HepG2 (cell line): ENCODE data around the gene ARFIP1. TPM values are rescaled to one million over a fixed set of nuclear protein-coding genes. Genes with fewer than 3 reads are reported as not detected.

Experiments used
- CHD2 ChIP-seq: IDR thresholded peaks from 2 replicates; pipeline ENCODE4 v1.6.1; 2011; ENCODE audit warnings: low read depth, low read length, improper control_type of control experiment
- GMEB1 ChIP-seq: sonication (generic); formaldehyde crosslinking; IDR thresholded peaks from 2 replicates; pipeline ENCODE4 v1.5.1; 2020; ENCODE audit warnings: missing genetic modification reagents, mild to moderate bottlenecking, borderline replicate concordance
- HMG20B ChIP-seq: conservative IDR thresholded peaks from 2 replicates; pipeline ENCODE4 v1.6.1; 2016; ENCODE audit warnings: missing genetic modification reagents, missing compliant biosample characterization
- HMGXB3 ChIP-seq: sonication (generic); formaldehyde crosslinking; IDR thresholded peaks from 2 replicates; pipeline ENCODE4 v1.4.0; 2020; ENCODE audit warnings: missing genetic modification reagents, borderline replicate concordance
- HMGXB4 ChIP-seq, 2 experiments: sonication (generic) in 1 of 2; formaldehyde crosslinking in 1 of 2; IDR thresholded peaks; 2 replicates each; pipeline versions ENCODE4 v1.4.0 to v1.6.1; 2018 to 2020; ENCODE audit warnings: missing genetic modification reagents in 2 of 2, borderline replicate concordance in 1 of 2, low read depth in 1 of 2, mild to moderate bottlenecking in 1 of 2, missing biosample characterization in 1 of 2
- HNRNPL ChIP-seq: fragments of 200-400 bp; formaldehyde crosslinking; IDR thresholded peaks from 2 replicates; pipeline ENCODE4 v1.6.1; 2017; ENCODE audit warnings: mild to moderate bottlenecking, low read depth, low read length
- KMT2A ChIP-seq: sonication (generic); formaldehyde crosslinking; IDR thresholded peaks from 2 replicates; pipeline ENCODE4 v1.4.0; 2020; ENCODE audit warnings: missing genetic modification reagents
- KMT2B ChIP-seq: IDR thresholded peaks from 2 replicates; pipeline ENCODE4 v1.6.1; 2016; ENCODE audit warnings: missing genetic modification reagents, missing compliant biosample characterization
- LCORL ChIP-seq, 2 experiments: fragments of 450-650 bp in 1 of 2; sonication (generic) in 1 of 2; formaldehyde crosslinking in 1 of 2; IDR thresholded peaks; 2 replicates each; pipeline versions ENCODE4 v1.5.0 to v1.6.1; 2017 to 2020; ENCODE audit warnings: antibody characterized with exemption in 1 of 2, missing genetic modification reagents in 1 of 2
- NFATC3 ChIP-seq: sonication (generic); formaldehyde crosslinking; IDR thresholded peaks from 2 replicates; pipeline ENCODE4 v1.5.1; 2020; ENCODE audit warnings: mild to moderate bottlenecking, missing genetic modification reagents
- NR2F2 ChIP-seq: IDR thresholded peaks from 2 replicates; pipeline ENCODE4 v1.6.1; 2012; ENCODE audit warnings: low read depth, inconsistent platforms, borderline replicate concordance
- PAX8 ChIP-seq: sonication (generic); formaldehyde crosslinking; IDR thresholded peaks from 2 replicates; pipeline ENCODE4 v1.8.0; 2022; ENCODE audit warnings: mild to moderate bottlenecking, missing genetic modification reagents, borderline replicate concordance
- POLR2AphosphoS5 ChIP-seq: IDR thresholded peaks from 2 replicates; pipeline ENCODE4 v1.6.1; 2012; ENCODE audit warnings: low read depth, low read length
- RBM39 ChIP-seq: fragments of 200-400 bp; formaldehyde crosslinking; IDR thresholded peaks from one replicate; pipeline ENCODE4 v1.6.1; 2018; ENCODE audit warnings: antibody characterized with exemption, mild to moderate bottlenecking, low read depth, low read length; ENCODE audit not compliant: poor library complexity, severe bottlenecking
- THAP11 ChIP-seq: IDR thresholded peaks from 2 replicates; pipeline ENCODE4 v1.6.1; 2016; ENCODE audit warnings: missing biosample characterization, missing genetic modification reagents
- ZFP91 ChIP-seq: sonication (generic); formaldehyde crosslinking; IDR thresholded peaks from 2 replicates; pipeline ENCODE4 v1.9.0; 2022; ENCODE audit warnings: missing genetic modification reagents, mild to moderate bottlenecking, borderline replicate concordance
- ZNF317 ChIP-seq: sonication (generic); formaldehyde crosslinking; IDR thresholded peaks from 2 replicates; pipeline ENCODE4 v1.5.0; 2020; ENCODE audit warnings: mild to moderate bottlenecking, missing genetic modification reagents
- ZNF335 ChIP-seq: sonication (generic); formaldehyde crosslinking; IDR thresholded peaks from 2 replicates; pipeline ENCODE4 v1.4.0; 2020; ENCODE audit warnings: missing genetic modification reagents
- ZNF790 ChIP-seq: sonication (generic); formaldehyde crosslinking; IDR thresholded peaks from 2 replicates; pipeline ENCODE4 v1.8.0; 2022; ENCODE audit warnings: missing genetic modification reagents, mild to moderate bottlenecking, borderline replicate concordance
- polyA plus RNA-seq, 8 experiments: library from polyadenylated mRNA; depleted of rRNA in 3 of 8; stranded (reverse) in 7 of 8; unstranded in 1 of 8; fragments of >200 nt; fragmentation: Illumina TruSeq in 4 of 8; extraction: Trizol in 4 of 8; gene quantifications; 2 replicates each; pipeline versions ENCODE4 v1.2.1 to v1.2.3, GENCODE V29; 2011 to 2016; ENCODE audit warnings: low read depth in 4 of 8, missing spikeins in 1 of 8, mixed read lengths in 1 of 8; ENCODE audit not compliant: insufficient read depth in 1 of 8
- total RNA-seq, 5 experiments: library from RNA; depleted of rRNA; stranded (reverse); fragments of >200 nt; fragmentation: Illumina TruSeq; extraction: Trizol; gene quantifications; 2 replicates each; pipeline ENCODE4 v1.2.3, GENCODE V29; 2016; ENCODE audit warnings: low read depth in 1 of 5

ARFIP1 gene
- total and polyA plus RNA-seq, 2 of the 13 experiments (the other 11 are each of a cell fraction or from before 2014, with no cell fraction given), result 9.9 to 27.7 TPM

- TF ChIP-seq HNRNPL (peak; percentile 56; the same call in 1 of the 2 replicates), ZNF317 (CRISPR knock-in tag) (peak; percentile 24; the same call in 1 of the 2 replicates), PAX8 (CRISPR knock-in tag) (0 out of 2 replicates have a peak, but pooled peaks have one; percentile 47), ZNF335 (CRISPR knock-in tag) (no peak), RBM39 (peak; percentile 82), ZFP91 (CRISPR knock-in tag) (peak; percentile 94), HMGXB4 (CRISPR knock-in tag; IDR thresholded peaks at IDR 0.05; ENCODE audit: borderline replicate concordance in 1 of 2, low read depth in 1 of 2) (peak; percentile 81 to 90), KMT2B (peak; percentile 97), POLR2AphosphoS5 (peak; percentile 83), ZNF790 (no peak), NFATC3 (no peak), LCORL (IDR thresholded peaks at IDR 0.05) (no peak), LCORL (CRISPR knock-in tag; IDR thresholded peaks at IDR 0.05) (peak; percentile 69), GMEB1 (CRISPR knock-in tag) (peak; percentile 83; the same call in 1 of the 2 replicates), KMT2A (CRISPR knock-in tag) (peak; percentile 94), HMGXB3 (CRISPR knock-in tag) (no peak), THAP11 (peak; percentile 94), HMG20B (CRISPR knock-in tag) (no peak), CHD2 (peak; percentile 37; the same call in 1 of the 2 replicates), NR2F2 (peak; percentile 28; the same call in 1 of the 2 replicates)
Measured at GRCh38 chr4:152779513-152780266, at the start of gene ARFIP1, which contains the start of gene TIGD4 (continued).
